HL-60/S4 treated with retinoic acid at 250 ng/mL for 4 days and 3 days (cell line): ENCODE data around the gene CLN5.

ENCODE experiments used
- in situ Hi-C: fragments of 300-500 bp; cut with MboI; formaldehyde crosslinking; loops from 2 replicates; pipeline ENCODE4 v1.7.0; 2022; ENCODE audit warnings: low sequenced_read_pairs

CLN5 gene

DNA sequence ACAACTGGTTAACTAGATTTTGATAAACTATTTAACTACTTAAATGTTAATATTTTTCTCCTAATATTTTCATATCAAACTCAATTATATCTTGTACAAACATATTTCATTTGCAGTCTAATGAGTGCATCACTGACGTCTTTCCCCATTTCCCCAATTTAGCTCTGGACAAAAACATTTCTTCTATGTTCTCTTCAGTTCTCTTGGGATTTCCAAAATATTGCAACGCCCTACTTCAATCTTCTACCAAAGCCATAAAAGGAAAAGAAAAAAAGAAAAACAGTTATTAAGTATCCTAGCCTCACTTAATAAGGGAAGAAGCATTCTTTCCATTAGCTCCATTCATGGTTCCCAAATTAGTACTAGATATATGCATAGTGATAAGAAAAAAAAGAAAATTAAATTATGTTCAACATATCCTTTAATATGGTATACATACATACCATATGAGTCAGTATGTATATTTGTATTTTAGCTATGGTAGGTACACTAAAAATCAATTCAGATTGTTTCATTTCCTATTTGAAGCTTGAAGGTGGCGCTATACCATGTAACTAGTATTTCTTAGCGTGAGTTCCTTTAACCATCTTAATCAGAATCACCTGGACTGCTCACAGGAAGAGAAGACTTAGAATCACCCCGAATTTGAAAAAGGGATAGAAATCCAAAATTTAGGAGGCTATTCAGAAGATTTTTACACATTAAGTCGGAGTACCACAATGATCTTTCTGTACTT lies 25.2 kb downstream of the CLN5 start:
- in situ Hi-C loops: no loop called here

DNA sequence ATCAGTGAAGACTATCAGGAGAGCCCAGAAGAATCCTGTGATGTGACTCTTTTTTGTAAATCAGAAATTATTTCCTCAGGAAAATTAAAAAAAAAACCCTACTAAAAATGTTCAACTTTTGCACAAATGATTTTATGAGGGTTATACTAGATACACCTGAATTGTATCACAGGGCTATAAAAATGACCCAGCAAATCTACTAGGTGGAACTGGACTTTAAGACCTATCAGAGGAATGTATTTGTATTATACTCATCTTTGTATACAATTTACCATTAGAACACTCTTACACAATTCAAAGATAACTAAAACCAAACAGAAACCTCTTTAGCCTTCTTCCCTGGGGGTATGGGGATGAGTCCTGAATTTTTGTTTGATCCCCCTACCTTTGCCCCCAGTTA lies 27.9 kb downstream of the CLN5 start:
- in situ Hi-C loops: no loop called here

DNA sequence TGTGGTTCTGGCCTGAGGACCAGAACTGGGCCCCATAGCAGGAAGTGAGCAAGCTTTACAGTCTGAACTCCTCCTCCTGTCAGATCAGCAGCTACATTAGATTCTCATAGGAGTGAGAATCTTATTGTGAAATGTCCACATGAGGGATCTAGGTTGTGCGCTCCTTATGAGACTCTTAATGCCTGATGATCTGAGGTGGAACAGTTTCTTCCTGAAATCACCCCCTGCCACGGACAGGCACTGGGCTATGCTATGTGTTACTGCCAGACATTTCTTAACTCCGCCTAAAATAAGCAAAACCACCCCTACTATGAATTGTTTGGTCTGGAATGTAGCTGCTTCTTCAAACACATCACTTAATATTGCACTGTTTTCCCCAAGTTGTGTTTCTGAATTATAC lies 30.5 kb downstream of the CLN5 start:
- in situ Hi-C loops: no loop called here

DNA sequence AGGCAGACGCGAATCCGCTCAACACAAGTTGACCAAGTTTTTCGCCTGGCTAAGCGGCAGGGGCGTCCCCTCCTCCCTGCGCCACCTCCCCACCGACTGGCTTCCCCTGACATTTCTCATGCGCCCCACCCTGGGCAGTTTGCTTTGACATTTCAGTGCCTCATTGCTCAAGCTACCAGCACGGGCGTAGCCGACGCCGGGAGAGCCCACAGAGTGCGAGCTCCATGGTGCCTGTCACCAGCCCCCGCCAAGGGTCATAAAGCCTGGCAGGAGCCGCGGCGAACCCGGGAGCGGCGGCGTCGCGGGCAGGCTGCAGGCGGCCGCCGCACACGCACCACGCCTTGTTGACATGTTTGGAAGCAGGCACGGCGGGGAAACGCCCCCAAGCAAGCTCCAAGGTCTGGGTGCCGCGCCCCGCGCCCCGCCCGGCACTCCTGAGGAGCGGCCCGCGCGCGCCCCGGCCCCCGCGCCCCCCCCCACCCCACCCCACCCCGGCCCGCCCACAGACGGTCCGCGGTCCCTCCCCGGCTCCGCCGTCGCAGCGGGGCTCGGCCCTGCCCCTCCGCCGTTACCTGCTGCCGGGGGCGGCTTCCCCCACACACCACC lies 34.5 kb downstream of the CLN5 start:
- in situ Hi-C loops: no loop called here

GRCh38 chr13:77026861-77027621 lies 35.2 kb downstream of the CLN5 start, which contains the start of gene FBXL3:
FBXL3 (minus strand) TSS chr13:77027159; CDS start chr13:77021860, 5,299 bp downstream.
- in situ Hi-C loops: no loop called here

- in situ Hi-C loops: no loop called here
These were observed 36.3 kb downstream of the CLN5 start for GRCh38 chr13:77028202-77028601.

DNA sequence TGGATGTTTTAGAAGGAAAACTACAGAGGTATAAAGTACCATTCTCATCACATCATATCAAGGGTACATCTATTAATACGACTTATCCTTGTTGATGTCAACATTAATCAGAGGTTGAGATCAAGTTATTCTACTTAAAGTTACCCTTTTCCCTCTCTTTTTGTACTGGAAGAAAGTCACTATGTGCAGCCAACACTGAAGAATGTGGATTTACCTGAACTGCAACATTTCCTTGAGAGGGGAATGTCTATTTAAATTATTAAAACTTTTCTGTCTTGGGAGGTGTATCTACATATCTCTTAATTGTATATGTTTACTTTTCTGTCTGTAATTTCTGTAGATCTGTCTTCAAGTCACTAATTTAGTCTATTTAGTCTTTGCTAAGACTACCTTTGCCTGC lies 37.6 kb downstream of the CLN5 start:
- in situ Hi-C loops: no loop called here

DNA sequence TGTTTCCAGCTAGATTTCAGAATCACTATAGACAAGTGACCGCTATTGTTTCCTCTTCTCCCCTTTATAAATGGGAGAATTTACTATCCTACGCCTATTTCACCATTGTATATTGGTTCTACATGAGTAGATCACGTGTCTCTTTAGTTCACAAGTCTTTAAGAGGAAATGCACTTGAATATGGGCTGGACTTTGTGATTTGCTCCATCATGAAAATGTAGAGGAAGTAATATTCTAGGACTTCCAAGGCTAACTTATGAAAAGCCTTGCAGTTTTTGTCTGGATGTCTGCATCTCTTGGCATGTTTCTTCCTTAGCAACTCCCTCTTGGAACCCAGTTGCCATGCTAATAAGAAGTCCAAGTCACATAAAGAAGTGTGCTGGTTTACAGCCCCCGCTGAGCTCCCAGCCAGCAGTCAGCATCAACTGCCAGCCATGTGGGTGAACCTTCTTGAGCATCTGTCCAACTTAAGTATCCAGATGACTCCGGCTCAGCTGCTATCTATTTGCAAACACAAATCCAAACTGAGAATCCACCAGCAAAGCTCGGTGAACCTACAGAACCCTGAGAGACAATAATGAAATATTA lies 39.9 kb downstream of the CLN5 start:
- in situ Hi-C loops: no loop called here

DNA sequence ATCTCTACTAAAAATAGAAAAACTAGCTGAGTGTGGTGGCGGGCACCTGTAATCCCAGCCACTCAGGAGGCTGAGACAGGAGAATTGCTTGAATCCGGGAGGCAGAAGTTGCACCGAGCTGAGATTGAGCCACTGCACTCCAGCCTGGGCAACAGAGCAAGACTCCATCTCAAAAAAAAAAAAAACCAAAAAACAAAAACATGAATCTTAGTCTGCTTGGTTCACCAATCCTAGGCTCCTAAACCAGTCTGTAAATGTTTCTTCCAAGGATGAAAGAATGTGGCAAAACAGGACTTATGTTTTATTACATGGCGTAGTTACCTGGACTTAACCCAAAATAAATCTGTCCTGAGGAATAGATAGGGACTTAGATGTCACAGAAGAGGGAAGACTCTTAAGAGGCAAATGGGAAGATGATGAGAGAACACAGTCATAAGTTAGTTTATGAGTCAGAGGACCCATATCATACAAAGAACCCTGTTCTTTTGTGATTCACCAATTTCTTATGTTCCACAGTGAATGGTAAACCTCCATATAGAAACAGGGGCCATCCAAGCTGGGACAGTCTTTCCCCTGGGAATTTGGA lies 41.9 kb downstream of the CLN5 start:
- in situ Hi-C loops: no loop called here

DNA sequence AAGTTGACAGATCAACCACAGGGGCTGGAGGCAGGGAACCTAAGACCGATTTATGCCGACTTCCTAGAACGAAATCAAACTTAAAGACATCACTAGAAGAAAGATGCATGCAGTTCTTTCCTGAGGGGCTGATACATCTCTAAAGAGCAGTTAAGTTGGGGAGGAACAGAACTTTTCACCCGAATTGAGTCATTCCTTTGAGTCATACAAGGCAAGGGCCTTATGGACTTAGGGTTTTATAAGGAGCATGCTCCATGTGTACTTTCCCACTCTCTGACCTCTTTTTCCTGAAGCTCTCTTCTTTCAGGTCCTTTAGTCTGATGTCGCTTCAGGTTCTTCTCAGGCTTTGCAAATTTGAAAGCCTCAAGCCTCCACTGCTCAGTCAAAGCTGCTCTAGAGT lies 43.0 kb downstream of the CLN5 start:
- in situ Hi-C loops: no loop called here

DNA sequence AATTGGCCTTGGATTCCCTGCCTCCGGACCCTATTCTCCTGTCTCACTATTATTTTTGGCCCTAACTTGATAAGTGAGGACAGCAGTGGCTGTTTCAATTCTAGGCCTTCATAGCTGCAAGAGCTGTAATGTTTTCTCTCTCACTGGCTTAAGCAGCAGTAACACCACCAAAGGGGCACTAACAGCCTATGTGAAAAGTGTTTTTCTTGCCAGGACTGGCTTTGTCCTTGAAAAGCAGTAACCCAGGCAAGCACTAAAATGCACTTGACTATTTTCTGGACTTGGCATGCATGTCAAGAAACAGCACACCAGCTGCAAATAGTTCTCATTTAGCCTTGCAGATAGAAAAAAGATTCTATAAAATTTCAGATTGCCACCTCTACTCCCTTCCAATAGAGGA lies 44.4 kb downstream of the CLN5 start:
- in situ Hi-C loops: no loop called here

DNA sequence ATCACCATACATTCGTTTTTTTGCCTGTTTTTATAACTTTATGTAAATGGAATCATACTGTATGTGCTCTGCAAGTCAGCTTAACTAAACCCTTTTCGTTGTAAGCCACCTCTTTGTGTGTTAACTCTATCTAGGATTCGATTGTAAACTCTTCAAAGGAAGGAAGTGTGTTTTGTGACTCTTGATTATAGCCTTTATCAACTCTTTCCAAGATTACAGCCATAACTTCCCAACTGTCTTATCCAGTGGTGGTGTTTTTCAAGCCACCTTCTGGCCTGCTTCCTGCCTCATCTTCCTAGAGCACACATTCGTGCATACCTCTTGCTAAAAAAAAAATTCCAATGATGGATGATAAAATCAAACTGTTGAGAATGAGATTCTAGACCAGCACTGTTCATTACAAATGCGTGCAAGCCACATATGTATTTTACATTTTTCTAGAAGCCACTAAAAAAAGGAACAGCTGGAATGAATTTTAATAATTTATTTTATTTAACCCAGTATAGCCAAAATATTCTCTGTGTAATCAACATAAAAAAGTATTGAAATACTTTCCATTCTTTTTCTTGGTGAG lies 47.1 kb downstream of the CLN5 start:
- in situ Hi-C loops: no loop called here

- in situ Hi-C loops: no loop called here
These were observed 48.2 kb downstream of the CLN5 start for GRCh38 chr13:77040076-77040475.

GRCh38 chr13:77040835-77041234 lies 49.0 kb downstream of the CLN5 start:
- in situ Hi-C loops: no loop called here

- in situ Hi-C loops: no loop called here
These were observed 50.8 kb downstream of the CLN5 start for GRCh38 chr13:77042566-77043177.

GRCh38 chr13:77047649-77048343 lies 55.9 kb downstream of the CLN5 start:
- in situ Hi-C loops: no loop called here

DNA sequence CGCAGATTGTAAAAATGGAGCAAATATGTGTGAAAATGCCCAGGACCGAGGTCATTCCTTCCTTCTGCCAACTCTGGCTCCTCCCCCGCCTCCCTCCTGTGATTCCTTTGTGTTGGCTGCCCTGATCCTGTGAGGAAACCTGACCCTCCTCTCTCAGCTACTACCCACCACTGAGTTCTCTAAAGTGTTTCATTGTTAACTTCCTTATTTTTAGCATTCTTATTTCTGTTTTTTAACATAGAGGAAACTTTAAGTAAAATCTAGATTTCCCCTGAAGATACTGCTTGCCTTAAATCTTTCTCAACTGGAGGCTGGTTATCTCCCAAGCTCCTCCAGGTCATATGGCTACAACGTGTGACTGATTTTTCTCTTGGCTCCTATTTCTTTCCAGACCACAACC lies 56.8 kb downstream of the CLN5 start:
- in situ Hi-C loops: no loop called here

DNA sequence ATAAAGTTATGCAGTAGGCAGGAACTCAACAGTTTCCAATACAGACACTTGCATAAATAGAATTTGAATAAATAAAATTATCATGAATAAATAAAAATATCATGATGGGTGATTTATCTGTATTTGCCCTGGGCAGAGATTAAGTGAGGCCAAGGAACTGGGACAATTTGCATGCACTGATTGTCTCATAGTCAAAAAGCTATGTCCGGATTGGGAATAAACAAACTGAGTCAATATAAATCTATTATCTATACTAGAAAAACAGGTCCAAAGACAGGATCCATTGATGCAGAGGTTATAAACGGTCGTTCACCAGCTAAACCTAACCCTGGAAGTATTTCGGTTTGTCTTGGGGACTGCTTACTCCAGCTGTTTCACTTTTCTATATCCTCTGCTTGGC lies 61.3 kb downstream of the CLN5 start:
- in situ Hi-C loops: no loop called here
